GM19193 (cell line): ENCODE measurements around the gene RLN3.

Experiments used
- POLR2A ChIP-seq: IDR thresholded peaks from 4 replicates; pipeline ENCODE4 v1.6.1; 2011; ENCODE audit not compliant: insufficient read depth, insufficient read length; ENCODE audit errors: extremely low read depth

RLN3 gene

GRCh38 chr19:14061081-14061749, 33.3 kb downstream of the RLN3 start:
- no peak for TF ChIP-seq POLR2A

- TF ChIP-seq POLR2A, result no peak
Observed at GRCh38 chr19:14061751-14062557, 34.0 kb downstream of the RLN3 start, which contains the start of gene PALM3. TSS of gene PALM3 (minus strand) at chr19:14062076. CDS start at chr19:14061980, 96 bp downstream.

- no peak for TF ChIP-seq POLR2A
Observed at GRCh38 chr19:14062558-14062855, 34.6 kb downstream of the RLN3 start.

- TF ChIP-seq POLR2A, result no peak
Observed at GRCh38 chr19:14063105-14063504, 35.2 kb downstream of the RLN3 start.

GRCh38 chr19:14066134-14066533, 38.2 kb downstream of the RLN3 start:
- no peak for TF ChIP-seq POLR2A

- TF ChIP-seq POLR2A, result no peak
Observed at GRCh38 chr19:14070268-14071050, 42.5 kb downstream of the RLN3 start.

- no peak for TF ChIP-seq POLR2A
Observed at GRCh38 chr19:14072535-14073260, 44.8 kb downstream of the RLN3 start, which contains the start of gene MISP3. TSS of gene MISP3 (plus strand) at chr19:14072786. CDS start at chr19:14073310, 524 bp downstream.

- TF ChIP-seq POLR2A, result no peak
Observed at GRCh38 chr19:14073261-14073924, 45.4 kb downstream of the RLN3 start.

GRCh38 chr19:14073925-14074838, 46.2 kb downstream of the RLN3 start:
- TF ChIP-seq POLR2A, result no peak

- TF ChIP-seq POLR2A, result no peak
Observed at GRCh38 chr19:14078411-14078810, 50.5 kb downstream of the RLN3 start.
